HG03108 (cell line): Measurements from ENCODE around the gene PLIN5.

Experiments
- ATAC-seq: cut with Tn5 transposase; IDR thresholded peaks from one replicate; pipeline ENCODE4 v1.9.1; 2021; ENCODE audit warnings: moderate library complexity; ENCODE audit not compliant: unreplicated experiment

Gene PLIN5, protein sequence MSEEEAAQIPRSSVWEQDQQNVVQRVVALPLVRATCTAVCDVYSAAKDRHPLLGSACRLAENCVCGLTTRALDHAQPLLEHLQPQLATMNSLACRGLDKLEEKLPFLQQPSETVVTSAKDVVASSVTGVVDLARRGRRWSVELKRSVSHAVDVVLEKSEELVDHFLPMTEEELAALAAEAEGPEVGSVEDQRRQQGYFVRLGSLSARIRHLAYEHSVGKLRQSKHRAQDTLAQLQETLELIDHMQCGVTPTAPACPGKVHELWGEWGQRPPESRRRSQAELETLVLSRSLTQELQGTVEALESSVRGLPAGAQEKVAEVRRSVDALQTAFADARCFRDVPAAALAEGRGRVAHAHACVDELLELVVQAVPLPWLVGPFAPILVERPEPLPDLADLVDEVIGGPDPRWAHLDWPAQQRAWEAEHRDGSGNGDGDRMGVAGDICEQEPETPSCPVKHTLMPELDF

DNA sequence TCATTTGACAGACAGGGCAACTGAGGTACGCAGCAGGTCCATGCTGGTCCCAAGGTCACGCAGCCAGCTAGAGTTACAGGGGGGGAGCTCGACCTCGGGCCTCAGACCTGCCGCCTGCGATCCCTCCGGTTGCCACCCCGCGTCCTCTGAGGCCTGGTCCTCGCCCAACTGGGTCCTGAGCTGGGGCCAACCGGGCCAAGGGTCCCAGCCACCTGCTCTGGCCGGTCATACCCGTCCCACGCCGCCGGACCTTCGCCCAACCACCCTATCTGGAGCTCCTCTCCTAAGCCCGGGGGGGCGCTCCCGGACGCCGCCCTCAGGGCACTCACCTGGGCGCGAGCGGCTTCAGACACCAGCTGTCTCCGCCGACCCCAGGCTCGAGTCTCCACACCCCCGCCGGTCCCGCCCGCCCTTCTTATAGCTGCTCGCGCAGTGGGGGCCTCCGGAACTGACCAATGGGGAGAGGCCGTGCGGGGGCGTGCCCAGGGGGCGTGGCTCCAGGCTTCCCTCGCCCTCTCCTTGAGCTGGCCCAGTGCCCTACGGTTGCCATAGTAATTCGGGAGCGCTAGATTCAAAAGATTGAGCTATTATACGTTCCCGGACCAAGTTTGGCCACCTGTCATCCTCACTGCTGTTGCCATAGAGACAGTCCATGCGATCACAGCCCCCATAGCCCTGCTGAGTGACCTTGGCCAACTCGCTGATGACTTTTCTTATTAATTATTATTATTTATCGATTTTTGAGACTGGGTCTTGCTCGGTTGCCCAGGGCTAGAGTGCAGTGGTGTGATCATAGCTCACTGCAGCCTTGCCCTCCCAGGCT, at the start of gene PLIN5:
Gene PLIN5 (minus strand): TSS at position 389 of the 823 bp plus-strand sequence. CDS start 1,150 bp downstream, outside the sequence.
- no peak for ATAC-seq

DNA sequence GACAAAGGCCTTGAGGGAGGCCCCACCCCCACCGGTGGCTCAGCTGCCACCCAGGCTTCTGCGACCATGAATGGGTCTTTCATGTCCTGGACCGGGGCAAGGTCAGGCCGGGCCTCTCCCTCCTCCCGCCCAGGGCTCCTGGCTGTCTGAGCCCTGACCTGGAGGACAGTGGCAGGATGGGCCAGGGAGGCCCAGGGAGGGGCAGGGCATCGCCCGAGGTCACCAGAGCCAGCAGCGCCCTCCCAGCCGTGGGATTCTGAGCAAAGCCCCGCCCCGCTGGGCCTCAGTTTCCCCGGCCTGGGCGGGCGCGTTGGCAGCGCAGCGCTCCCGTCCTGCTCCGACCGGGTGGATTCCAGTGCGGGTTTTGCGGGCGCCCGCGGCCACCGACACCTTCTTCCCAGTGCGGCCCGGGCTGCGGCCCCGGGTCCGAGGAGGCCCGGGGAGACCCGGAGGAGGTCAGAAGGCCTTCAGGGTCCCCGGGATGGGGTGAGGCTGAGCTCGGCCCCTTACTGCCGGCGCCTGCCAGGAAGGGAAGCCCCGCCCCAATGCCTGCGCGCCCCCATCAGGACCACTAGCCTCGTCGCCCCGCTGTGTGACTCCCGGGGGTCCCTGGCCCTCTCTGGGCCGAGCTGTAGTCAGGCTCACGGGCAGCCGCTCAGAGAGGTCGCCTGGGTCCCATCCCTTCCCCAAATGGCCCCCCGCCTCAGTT, 49.1 kb upstream of the PLIN5 start:
- no peak for ATAC-seq

DNA sequence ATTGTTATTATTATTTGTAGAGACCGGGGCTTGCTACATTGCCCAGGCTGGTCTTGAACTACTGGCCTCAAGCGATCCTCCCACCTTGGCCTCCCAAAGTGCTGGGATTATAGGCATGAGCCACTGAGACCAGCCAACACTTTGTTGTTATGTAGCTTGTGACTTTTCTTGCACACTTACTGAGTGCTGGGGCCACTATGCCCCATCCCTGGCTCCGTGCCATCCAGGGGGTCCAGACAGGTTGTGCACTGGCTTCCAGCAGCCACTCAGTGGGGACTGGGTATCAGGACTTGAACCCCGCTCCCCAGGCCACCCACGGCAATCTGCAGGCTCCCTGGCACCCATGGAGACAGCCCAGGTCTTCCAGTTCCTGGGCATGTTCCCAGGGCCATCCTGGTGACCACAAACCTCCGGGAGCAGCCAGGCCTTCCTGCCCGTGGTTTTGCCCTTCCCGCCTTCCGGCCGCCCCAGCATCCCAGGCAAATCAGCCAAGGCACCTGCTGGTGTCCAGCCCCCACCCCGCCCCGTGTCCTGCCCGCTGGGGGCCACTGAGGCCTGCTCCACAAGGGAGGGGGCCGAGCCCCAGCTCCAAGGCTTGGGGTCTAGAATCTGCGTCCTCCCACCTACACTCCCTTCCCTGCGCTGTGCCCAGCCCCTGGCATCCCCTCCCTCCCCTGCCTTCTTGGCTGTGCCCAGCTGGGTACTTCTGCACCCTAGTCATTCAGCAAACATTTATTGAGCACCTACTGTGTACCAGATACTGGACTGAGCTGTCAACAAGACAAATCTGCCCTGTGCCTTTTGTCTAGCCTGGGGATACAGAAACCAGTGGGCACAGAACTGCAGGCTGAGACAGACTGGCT, 48.2 kb upstream of the PLIN5 start:
- ATAC-seq, result no peak

DNA sequence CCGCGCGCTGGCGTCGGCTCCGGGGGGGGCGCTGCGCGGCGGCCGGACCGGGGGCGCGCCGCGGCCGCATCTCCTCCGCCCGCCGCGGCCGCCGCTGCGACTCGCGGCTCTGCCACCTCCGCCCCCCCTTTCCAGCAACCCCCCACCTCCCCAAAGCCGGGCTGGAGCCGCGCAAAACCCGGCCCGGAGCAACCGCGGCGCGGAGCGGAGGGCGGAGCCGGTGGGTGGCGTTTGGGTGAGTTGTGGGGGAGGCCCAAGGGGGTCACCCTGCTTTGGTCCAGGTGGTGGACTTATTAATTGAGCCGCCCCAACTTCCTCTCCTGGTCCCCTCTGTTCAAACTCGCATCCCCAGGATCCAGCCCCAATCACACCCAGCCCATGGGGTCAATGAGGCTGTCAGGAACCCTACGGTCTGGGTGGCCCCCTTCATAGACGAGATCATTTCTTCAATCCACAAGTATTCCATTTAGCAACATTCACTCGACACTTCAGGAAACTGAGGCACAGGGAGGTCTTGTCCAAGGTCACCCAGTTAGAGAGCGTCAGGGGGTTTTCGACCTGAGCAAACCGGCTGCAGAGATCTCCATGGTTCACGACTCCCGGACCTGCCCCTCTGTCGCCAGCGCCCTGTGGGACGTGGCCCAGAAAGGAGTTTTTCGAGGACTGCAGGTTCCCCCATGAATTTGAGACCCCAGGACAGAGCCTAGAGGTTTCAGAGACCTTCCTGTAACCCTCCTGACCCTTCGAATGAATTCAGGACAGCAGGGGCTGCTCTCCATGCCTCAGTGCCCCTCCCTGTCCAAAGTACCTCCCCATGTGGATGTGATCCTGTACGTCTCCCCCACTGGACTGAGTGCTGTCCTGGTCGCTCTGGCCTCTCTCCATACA, 46.9 kb upstream of the PLIN5 start:
- ATAC-seq, result no peak

DNA sequence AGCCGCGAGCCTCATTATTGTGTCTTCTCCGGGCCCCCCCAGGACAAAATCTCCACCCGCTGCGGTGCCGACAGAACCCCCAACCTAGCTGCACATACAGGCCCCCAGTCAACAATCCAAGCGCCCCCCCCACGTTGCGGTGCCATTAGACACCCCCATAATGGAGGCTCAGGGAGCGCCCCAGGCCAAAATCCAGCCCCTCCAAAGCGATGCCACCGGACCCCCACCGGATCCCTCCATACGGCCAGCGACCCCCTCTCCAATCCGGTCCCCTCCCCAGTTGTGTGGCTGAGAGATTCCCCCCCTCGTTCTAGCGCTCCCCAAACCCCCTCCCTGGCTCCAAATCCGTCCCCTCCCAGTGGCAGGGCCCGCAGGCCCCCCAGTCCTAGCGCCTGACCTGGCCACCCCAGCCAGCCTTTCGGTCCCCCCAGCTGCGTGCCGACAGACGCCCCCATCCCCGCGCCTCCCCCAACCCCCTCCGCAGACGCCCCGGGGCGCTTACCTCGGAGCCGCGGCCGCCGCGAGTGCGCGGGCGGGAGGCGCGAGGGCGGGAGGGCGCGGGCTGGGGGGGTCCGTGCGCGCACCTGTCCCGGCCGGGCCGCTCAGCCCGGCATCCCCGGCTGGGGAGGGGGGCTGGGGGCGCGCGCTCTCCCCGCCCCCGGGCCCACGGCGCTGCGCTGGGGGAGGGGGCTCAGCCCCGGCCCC, 46.1 kb upstream of the PLIN5 start:
- no peak for ATAC-seq

DNA sequence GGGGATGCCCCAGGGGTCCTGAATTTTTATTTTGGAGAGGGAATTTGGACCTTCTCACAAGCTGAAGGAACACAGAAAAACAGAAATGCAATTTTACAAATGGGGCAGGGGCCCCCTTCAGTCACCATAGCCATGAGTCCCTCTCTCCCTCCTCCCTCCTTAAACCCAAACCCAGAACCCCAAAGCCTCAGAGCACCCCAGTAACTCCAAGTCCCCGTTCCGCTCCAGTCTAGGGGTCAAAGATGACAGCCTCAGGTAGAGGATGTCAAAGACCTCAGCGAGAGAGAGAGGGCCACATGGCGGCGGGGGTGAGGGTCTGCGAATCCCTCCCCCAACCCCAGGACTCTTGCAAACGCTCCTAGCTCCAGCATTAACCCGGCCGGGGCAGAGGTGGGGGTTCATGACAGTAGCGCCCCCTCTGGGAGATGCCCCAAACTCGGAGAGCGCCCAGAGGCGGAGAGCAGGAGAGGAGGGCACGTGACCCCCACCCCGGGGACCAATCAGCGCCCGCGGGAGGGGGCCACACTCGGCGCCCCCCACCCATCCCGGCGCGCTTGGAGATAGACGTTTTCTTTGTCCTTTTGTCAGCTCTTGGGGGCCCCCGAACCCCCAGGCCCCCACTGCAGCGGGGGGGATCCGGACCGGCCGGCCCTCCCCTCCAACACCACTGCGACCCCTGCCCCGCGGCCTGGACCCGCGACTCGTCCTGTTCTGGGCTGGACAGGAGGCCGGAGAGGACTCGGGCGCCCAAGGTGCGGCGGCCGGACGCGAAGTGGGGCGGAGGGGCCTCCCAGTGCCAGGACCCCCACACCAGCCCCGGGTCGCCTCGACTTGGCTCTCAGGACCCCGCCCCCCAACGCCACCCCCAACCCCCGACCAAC, 45.2 kb upstream of the PLIN5 start:
- no peak for ATAC-seq

DNA sequence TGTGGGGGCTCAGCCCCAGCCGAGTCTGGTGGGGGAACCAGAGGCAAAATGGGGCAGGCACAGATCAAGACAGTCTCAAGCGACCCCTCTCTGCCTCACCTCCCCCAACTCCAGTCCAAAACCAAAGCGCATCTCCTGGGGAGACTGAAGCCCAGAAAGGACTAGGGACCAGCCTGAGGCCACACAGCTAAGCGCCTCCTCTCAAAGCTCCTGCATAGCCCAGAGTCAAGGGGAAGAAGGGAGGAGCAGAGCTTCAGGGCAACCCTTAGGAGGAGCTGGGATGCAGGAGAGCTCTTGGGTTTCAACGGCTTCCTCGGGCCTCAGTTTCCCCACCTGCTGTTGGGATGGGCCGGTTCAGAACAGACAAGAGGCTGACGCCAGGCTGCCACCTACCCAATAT, 44.4 kb upstream of the PLIN5 start:
- ATAC-seq, result no peak

DNA sequence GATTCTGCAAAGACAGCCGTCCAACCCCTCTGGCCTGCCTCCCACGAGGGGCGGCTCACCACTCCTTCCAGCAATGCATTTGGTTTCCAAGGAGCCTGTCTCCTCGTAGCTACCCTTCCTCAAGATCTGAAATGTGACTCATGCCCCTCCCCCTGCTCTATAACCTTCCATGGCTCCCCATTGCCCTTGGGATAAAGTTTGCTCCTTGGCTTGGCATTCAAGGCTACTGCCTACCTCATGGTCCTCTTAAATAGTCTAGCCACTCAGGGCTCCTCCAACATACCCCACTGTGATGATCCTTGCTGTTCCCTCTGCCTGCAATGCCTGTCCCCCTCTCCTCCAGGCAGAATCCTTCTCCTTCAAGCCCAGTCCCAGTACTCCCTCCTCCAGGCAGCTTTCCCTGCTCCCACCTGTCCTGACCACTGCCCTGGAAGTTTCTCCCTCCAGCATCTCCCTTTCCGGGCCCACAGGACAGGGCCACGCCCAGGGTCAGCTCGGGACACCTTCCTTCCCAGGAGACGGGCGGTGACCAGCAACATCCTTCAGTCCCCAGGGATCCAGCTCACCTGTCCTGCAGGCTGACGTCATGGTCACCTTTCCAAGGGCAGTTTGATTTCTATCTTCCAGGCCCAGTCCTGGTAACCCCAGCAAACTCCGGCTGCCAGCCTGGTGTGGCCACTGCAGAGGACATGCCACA, 43.7 kb upstream of the PLIN5 start:
- ATAC-seq, result no peak

DNA sequence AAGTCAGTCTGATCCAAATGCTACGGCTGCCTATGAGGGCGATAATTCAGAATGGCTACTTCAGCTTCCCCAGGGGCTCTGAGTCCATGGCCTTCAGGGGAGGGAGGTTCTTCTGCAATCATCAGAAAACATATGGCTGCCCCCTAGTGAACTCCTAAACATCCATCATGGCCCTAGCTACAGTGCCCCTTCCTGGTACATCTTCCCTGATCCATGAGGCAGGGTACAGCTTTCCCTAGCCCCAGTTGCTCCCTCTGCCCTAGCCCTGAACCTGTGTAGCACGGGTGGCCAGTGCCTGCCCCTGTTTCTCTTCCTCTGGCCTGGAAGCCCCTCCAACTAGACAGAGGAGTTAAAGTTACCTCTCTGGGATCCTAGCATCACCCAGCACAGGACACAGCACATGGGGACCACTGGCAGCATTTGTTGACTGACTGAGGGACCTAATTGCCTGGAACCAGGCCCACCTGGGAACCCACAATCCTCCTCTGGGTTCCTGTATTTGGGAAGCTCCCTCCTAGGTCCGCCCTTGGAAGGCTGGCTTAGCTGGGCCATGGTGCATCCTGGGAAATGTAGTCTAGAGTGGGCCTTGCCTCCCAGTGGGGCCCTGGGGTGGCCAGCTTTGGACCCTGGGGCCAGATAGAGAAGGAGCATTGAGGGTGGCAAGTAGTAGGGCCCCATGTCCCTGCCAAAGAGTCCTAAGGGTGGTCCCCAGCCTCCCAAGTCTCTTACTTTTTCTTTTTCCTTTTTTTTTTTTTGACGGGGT, 42.2 kb upstream of the PLIN5 start:
- no peak for ATAC-seq

DNA sequence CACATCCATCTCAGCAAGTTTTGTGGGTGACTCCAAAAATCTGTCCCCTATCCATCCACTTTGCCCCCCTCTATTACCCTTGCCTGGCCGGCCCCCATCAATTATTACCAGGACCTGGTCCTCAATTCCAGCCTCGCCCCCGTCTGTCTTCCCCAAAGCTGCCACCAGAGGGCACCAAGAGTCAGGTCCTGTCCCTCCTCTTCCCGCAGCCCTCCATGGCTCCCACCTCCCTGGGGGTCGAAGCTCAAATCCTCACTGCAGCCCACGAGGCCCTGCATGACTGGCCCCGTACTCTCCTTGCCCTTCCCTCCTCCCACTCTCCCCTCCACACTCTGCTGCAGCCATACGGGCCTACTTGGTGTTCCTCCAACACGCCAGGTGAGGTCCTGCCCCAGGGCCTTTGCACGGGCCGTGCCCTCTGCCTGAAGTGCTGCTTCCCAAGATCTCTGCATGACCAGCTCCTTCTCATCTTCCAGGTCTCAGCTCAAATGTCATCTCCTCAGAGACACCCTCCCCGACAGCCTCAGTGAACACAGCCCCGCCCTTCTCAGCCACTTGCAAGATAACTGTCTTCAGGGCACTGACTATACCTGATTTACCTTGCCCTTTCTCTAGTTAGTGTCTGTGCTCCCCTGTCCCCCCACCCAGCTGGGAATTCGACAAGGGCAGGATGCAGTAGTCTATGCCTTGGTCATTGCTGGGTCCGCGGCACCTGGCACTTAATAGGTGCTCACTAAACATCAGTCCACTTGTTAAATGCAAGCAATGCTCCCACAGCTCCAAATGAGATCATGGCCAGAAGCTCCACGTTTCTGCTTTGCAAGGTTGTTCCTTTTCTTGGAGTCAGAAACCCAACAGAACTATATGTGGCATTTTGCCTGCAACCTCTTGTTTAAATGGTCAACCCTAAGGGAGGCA, 41.3 kb upstream of the PLIN5 start:
- no peak for ATAC-seq

DNA sequence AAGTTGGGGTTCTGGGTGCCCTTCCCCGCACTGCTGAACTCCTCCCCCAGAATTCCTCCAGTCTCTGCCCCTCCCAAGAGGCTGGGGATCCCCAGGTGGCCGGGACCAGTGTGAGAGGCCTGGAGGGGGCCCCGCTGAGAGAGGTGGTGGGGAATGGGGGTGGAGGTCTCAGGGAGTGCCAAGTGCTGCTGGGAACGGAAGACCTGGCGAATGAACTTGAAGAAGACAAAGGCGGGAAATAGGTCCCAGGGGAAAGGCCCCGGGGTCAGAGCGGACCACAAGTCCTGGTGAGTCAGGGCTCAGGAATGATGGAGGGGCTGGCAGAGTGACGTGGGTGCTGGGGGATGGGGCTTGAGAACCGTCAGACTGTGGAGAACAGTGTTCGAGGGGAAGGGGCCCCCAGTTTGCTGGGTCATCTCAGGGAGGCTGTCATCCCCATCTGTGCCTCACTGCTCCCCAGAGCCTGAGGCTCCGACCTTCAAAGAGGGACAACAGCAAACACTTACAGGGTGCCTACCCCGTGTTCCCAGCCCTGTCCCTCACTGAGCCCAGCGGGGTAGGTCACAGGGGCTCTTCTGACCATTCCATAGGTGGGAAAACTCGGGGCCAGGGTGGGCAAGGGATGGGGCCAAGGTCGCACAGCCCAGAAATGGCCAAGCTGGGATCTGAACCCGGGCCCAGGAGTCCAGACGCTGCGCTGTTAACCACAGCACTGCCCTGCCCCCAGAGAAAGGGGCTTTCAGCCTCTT, 40.4 kb upstream of the PLIN5 start:
- ATAC-seq, result no peak

DNA sequence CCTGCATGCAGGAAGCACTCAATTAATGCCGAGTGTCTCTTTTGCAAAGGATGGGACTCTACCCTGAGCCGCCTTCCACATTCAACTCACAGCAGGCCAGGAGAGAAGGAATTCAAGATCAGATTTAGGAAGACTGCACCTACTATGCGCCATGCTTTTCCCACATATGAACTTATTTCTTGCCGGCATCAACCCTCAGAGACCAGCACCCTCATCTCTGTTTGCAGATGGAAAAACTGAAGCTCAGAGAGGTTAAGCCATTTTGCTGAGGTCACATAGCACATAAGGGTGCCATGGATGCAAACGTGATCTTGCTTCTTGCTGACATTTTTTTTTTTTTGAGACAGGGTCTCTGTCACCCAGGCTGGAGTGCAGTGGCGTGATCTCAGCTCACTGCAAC, 38.7 kb upstream of the PLIN5 start:
- ATAC-seq, result no peak

DNA sequence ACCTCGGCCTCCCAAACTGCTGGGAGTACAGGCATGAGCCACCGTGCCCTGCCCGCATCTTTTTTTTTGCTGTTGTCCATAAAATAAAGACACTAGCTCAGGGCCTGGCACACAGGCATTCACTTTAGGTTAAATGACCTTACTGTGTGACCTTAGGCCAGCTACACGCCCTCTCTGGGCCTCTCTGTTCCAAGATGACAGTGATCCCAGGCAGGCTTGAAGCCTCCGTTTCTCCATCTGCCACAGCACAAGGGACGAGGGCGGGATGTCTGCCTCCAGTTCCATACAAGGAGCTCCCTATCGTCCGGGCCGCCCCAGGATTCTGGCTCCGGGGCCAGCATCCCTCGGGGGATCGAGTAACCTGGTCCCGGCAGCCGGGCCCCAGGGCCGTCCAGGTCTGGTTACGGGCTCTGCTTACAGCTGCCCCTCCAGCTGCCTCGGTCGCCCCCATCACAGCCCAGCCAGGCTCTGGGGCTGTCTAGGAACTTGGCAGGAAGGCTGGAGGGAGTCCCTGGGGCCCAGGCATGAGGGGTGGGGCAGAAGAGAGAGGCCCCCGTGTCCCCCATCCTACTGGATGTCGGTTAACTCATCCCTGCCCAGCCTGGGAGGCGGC, 36.4 kb upstream of the PLIN5 start:
- no peak for ATAC-seq

DNA sequence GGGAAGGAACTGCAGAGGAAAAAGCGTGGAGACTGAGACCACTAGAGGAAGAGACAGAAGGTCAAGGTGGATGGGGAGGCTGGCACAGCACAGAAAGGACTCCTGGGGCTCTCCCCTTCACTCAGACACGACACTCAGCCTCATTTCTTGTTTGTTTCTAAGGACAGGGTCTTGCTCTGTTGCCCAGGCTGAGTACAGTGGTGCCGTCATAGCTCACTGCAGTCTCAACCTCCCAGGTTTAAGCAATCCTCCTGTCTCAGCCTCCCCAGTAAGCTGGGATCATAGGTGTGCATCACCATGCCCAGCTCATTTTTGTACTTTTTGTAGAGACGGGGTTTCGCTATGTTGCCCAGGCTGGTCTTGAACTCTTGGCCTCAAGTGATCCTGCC, 35.9 kb upstream of the PLIN5 start:
- no peak for ATAC-seq
